HG03097 (cell line): ENCODE data around the gene NAA25.
"Not testable (repeated sequence)": the region's sequence is repeated elsewhere in the genome, so short reads cannot be mapped to it uniquely, and the experiment has no call there.

Source experiments
- ATAC-seq: cut with Tn5 transposase; IDR thresholded peaks from one replicate; pipeline ENCODE4 v1.9.1; 2021; ENCODE audit not compliant: unreplicated experiment, low FRiP score

Gene NAA25

GRCh38 chr12:112066566-112066965 lies 42.0 kb downstream of the NAA25 start:
- ATAC-seq: no peak

- ATAC-seq: no peak
Observed at GRCh38 chr12:112063273-112063672, 45.3 kb downstream of the NAA25 start.

GRCh38 chr12:112061137-112061536 lies 47.4 kb downstream of the NAA25 start:
- no peak for ATAC-seq

- no peak for ATAC-seq
Observed at GRCh38 chr12:112049351-112049750, 59.2 kb downstream of the NAA25 start.

- ATAC-seq: no peak
Observed at GRCh38 chr12:112046003-112046402, 62.6 kb downstream of the NAA25 start.

- ATAC-seq: not testable (repeated sequence)
Observed at GRCh38 chr12:112036614-112037013, 72.0 kb downstream of the NAA25 start.

- no peak for ATAC-seq
Observed at GRCh38 chr12:112035219-112035785, 73.3 kb downstream of the NAA25 start.

GRCh38 chr12:112032292-112032691 lies 76.3 kb downstream of the NAA25 start:
- no peak for ATAC-seq

GRCh38 chr12:112031472-112031871 lies 77.1 kb downstream of the NAA25 start:
- ATAC-seq: no peak

- ATAC-seq: no peak
Observed at GRCh38 chr12:112029301-112029700, 79.3 kb downstream of the NAA25 start.

- ATAC-seq: no peak
Observed at GRCh38 chr12:112025808-112026375, 82.7 kb downstream of the NAA25 start.

- ATAC-seq: no peak
Observed at GRCh38 chr12:112023759-112024396, 84.7 kb downstream of the NAA25 start.

- no peak for ATAC-seq
Observed at GRCh38 chr12:112022241-112023016, 86.2 kb downstream of the NAA25 start.

GRCh38 chr12:112020947-112021457 lies 87.6 kb downstream of the NAA25 start:
- no peak for ATAC-seq

- no peak for ATAC-seq
Observed at GRCh38 chr12:112018571-112019237, 89.9 kb downstream of the NAA25 start.

GRCh38 chr12:112017041-112017440 lies 91.5 kb downstream of the NAA25 start:
- no peak for ATAC-seq

- no peak for ATAC-seq
Observed at GRCh38 chr12:112015938-112016337, 92.6 kb downstream of the NAA25 start.

GRCh38 chr12:112013601-112014402 lies 94.8 kb downstream of the NAA25 start:
- peak; percentile 15 for ATAC-seq

- ATAC-seq: peak; percentile 74
Observed at GRCh38 chr12:112012775-112013600, 95.6 kb downstream of the NAA25 start, which contains the start of the genes ERP29 and TMEM116. ERP29 (plus strand) TSS chr12:112013426; CDS start chr12:112013466, 40 bp downstream. TMEM116 (minus strand) TSS chr12:112013165; CDS start chr12:112005270, 7,895 bp downstream.
